Measurements from ENCODE around the gene TRAPPC13. TPM values are rescaled to one million over a fixed set of nuclear protein-coding genes. Genes with fewer than 3 reads are reported as not detected.

Gene TRAPPC13
- total and polyA plus RNA-seq, 5 donors, result 14.6 to 23.9 (median 21.2) TPM

Other genes with a start within 250 kb of the TRAPPC13 start
- gene ADAMTS6, start 143.1 kb upstream of the TRAPPC13 start, total RNA-seq, result 1 to 10 TPM in 3 of 4 donors, under 1 TPM in 1; 0.86 to 1.8 (median 1.1) TPM
- 0.29 TPM for gene ADAMTS6, start 143.1 kb upstream of the TRAPPC13 start, polyA plus RNA-seq
- gene CENPK, start 61.9 kb upstream of the TRAPPC13 start, total RNA-seq, result 1 to 10 TPM in 1 of 4 donors, under 1 TPM in 3; 0.28 to 1.1 (median 0.87) TPM
- 0.34 TPM for gene CENPK, start 61.9 kb upstream of the TRAPPC13 start, polyA plus RNA-seq
- 10 to 100 TPM; 19.8 to 23.1 (median 20.9) TPM for gene PPWD1, start 61.7 kb upstream of the TRAPPC13 start, total RNA-seq
- gene PPWD1, start 61.7 kb upstream of the TRAPPC13 start, polyA plus RNA-seq, result 14.5 TPM
- 10 to 100 TPM; 14.0 to 19.1 (median 18.5) TPM for gene TRIM23, start 694 bp upstream of the TRAPPC13 start, total RNA-seq
- 6.5 TPM for gene TRIM23, start 694 bp upstream of the TRAPPC13 start, polyA plus RNA-seq
- gene SHLD3, start within 50 bp of the TRAPPC13 start, total RNA-seq, result 1 to 10 TPM; 1.5 to 2.4 (median 2.1) TPM
- gene SHLD3, start within 50 bp of the TRAPPC13 start, polyA plus RNA-seq, result 2.6 TPM
- gene SGTB, start 97.1 kb downstream of the TRAPPC13 start, total RNA-seq, result 10 to 100 TPM in 1 of 4 donors, 1 to 10 TPM in 3; 8.7 to 10.2 (median 9.4) TPM
- gene SGTB, start 97.1 kb downstream of the TRAPPC13 start, polyA plus RNA-seq, result 2.6 TPM
- 10 to 100 TPM in 3 of 4 donors, 1 to 10 TPM in 1; 8.5 to 11.9 (median 11.3) TPM for gene NLN, start 97.2 kb downstream of the TRAPPC13 start, total RNA-seq
- gene NLN, start 97.2 kb downstream of the TRAPPC13 start, polyA plus RNA-seq, result 2.3 TPM

Data from right cardiac atrium (tissue), 5 donors.